ENCODE data around the gene CLCN4.

- TF ChIP-seq KDM1A (IDR thresholded peaks at IDR 0.05; ENCODE audit: borderline replicate concordance), result no peak
- no peak for TF ChIP-seq EZH2 (IDR thresholded peaks at IDR 0.05; ENCODE audit: borderline replicate concordance, control insufficient read depth, low read depth, low read length)
- TF ChIP-seq, protein P1, sequence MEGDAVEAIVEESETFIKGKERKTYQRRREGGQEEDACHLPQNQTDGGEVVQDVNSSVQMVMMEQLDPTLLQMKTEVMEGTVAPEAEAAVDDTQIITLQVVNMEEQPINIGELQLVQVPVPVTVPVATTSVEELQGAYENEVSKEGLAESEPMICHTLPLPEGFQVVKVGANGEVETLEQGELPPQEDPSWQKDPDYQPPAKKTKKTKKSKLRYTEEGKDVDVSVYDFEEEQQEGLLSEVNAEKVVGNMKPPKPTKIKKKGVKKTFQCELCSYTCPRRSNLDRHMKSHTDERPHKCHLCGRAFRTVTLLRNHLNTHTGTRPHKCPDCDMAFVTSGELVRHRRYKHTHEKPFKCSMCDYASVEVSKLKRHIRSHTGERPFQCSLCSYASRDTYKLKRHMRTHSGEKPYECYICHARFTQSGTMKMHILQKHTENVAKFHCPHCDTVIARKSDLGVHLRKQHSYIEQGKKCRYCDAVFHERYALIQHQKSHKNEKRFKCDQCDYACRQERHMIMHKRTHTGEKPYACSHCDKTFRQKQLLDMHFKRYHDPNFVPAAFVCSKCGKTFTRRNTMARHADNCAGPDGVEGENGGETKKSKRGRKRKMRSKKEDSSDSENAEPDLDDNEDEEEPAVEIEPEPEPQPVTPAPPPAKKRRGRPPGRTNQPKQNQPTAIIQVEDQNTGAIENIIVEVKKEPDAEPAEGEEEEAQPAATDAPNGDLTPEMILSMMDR (IDR thresholded peaks at IDR 0.05 in 2 of 3, conservative IDR thresholded peaks at IDR 0.05 in 1 of 3; ENCODE audit: control insufficient read depth in 2 of 3, extremely low read depth in 1 of 3, insufficient read depth in 1 of 3, low read depth in 3 of 3, low read length in 3 of 3), result no peak
- no peak for TF ChIP-seq CBFB (IDR thresholded peaks at IDR 0.05; ENCODE audit: low read depth)
- no peak for TF ChIP-seq YY1 (IDR thresholded peaks at IDR 0.05; ENCODE audit: low read depth, low read length)
- no peak for TF ChIP-seq SUZ12 (IDR thresholded peaks at IDR 0.05; ENCODE audit: unreplicated experiment)
- no peak for TF ChIP-seq TCF12 (IDR thresholded peaks at IDR 0.05; ENCODE audit: low read depth, low read length)
- TF ChIP-seq, protein P2, sequence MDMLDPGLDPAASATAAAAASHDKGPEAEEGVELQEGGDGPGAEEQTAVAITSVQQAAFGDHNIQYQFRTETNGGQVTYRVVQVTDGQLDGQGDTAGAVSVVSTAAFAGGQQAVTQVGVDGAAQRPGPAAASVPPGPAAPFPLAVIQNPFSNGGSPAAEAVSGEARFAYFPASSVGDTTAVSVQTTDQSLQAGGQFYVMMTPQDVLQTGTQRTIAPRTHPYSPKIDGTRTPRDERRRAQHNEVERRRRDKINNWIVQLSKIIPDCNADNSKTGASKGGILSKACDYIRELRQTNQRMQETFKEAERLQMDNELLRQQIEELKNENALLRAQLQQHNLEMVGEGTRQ (IDR thresholded peaks at IDR 0.05; ENCODE audit: borderline replicate concordance, low read depth, low read length), result no peak
- no peak for TF ChIP-seq RFX5 (IDR thresholded peaks at IDR 0.05; ENCODE audit: low read depth, low read length)
- no peak for TF ChIP-seq ZZZ3 (IDR thresholded peaks at IDR 0.05; ENCODE audit: control insufficient read depth, insufficient read length, low read depth)
Measured at GRCh38 chrX:10130354-10130753, 26.4 kb upstream of the CLCN4 start.

Data from GM12878 (cell line).